Endothelial cell of umbilical vein (primary cell): ENCODE results near the gene SIAH1. TPM values are rescaled to one million over a fixed set of nuclear protein-coding genes. Genes with fewer than 3 reads are reported as not detected.

ENCODE experiments used
- BruUV-seq: library from RNA; stranded (reverse); fragments of 400-500 nt; replicated peaks from 2 replicates; lab custom pipeline; 2021; lab: Mats Ljungman, UMichigan
- CTCF ChIA-PET: fragments of 300-600, 350-600 bp; sonication (Branson Sonifier 250); formaldehyde crosslinking; loops from one replicate; lab custom pipeline; 2021; ENCODE audit warnings: antibody characterized with exemption, inconsistent platforms; lab: Charles Lee
- POLR2A ChIA-PET: fragments of 300-600, 350-600 bp; sonication (Branson Sonifier 250); formaldehyde crosslinking; loops from one replicate; lab custom pipeline; 2021; ENCODE audit warnings: antibody characterized with exemption, inconsistent platforms; lab: Charles Lee
- DNase-seq: peaks from one replicate; pipeline ENCODE4 v3.0.0-alpha.2; 2011; ENCODE audit warnings: low read depth, low spot score
- FAIRE-seq: peaks from 2 replicates; lab custom pipeline; 2011; peaks lifted over from hg19 to GRCh38; lab: Jason Lieb, UNC
- H2AFZ ChIP-seq: 2 replicates; pipeline ENCODE4 v1.6.0; 2012; ENCODE audit warnings: low read depth, low read length, control low read depth, inconsistent platforms
- H3K27ac ChIP-seq: 2 replicates; pipeline ENCODE4 v1.5.1; 2011; ENCODE audit warnings: low read depth, mild to moderate bottlenecking, control low read depth, low read length, moderate library complexity; ENCODE audit not compliant: insufficient read depth
- H3K27me3 ChIP-seq, 2 experiments: 2 replicates each; pipeline versions ENCODE4 v1.6.0 to v1.6.1; 2011; ENCODE audit warnings: low read length in 2 of 2, mixed read lengths in 1 of 2; ENCODE audit not compliant: control insufficient read depth in 2 of 2, insufficient read depth in 2 of 2
- H3K36me3 ChIP-seq, 2 experiments: 2 replicates in 1 of 2; 3 replicates in 1 of 2; pipeline ENCODE4 v1.5.1; 2011; ENCODE audit warnings: low read length in 2 of 2, mild to moderate bottlenecking in 1 of 2, moderate library complexity in 1 of 2; ENCODE audit not compliant: control insufficient read depth in 2 of 2, insufficient read depth in 2 of 2; ENCODE audit errors: extremely low read depth in 1 of 2
- H3K4me1 ChIP-seq: 3 replicates; pipeline ENCODE4 v1.5.1; 2011; ENCODE audit warnings: mild to moderate bottlenecking, low read length; ENCODE audit not compliant: control insufficient read depth, insufficient read depth; ENCODE audit errors: extremely low read depth
- H3K4me2 ChIP-seq: 2 replicates; pipeline ENCODE4 v1.6.1; 2011; ENCODE audit warnings: low read length, control low read depth, mixed read lengths; ENCODE audit not compliant: insufficient read depth
- H3K4me3 ChIP-seq, 3 experiments: fragments of 200-600 bp in 1 of 3; sonication (generic), shearing (Covaris generic) in 1 of 3; replicated peaks in 1 of 3; 2 replicates each; pipeline ENCODE4 v1.5.1; 2011 to 2016; ENCODE audit warnings: control low read depth in 3 of 3, low read length in 3 of 3, mild to moderate bottlenecking in 2 of 3, inconsistent platforms in 1 of 3, low read depth in 1 of 3, moderate library complexity in 1 of 3; ENCODE audit not compliant: insufficient read depth in 1 of 3
- H3K79me2 ChIP-seq: 2 replicates; pipeline ENCODE4 v1.6.0; 2012; ENCODE audit warnings: low read length, inconsistent platforms; ENCODE audit not compliant: control insufficient read depth, insufficient read depth
- H3K9ac ChIP-seq: replicated peaks from 2 replicates; pipeline ENCODE3; 2011; ENCODE audit warnings: low read length, control low read depth; ENCODE audit not compliant: insufficient read depth; ENCODE audit errors: extremely low read depth
- H3K9me1 ChIP-seq: replicated peaks from 3 replicates; pipeline ENCODE4 v1.6.0; 2011; ENCODE audit warnings: mild to moderate bottlenecking, low read length; ENCODE audit not compliant: control insufficient read depth, insufficient read depth; ENCODE audit errors: extremely low read depth
- H3K9me3 ChIP-seq: replicated peaks from 2 replicates; pipeline ENCODE4 v1.5.1; 2012; ENCODE audit warnings: low read length, inconsistent platforms; ENCODE audit not compliant: control insufficient read depth, insufficient read depth
- H4K20me1 ChIP-seq: replicated peaks from 2 replicates; pipeline ENCODE3; 2011; ENCODE audit warnings: mild to moderate bottlenecking, low read length; ENCODE audit not compliant: control insufficient read depth, insufficient read depth; ENCODE audit errors: extremely low read depth
- EZH2 ChIP-seq: IDR thresholded peaks from 2 replicates; pipeline ENCODE4 v1.6.1; 2012; ENCODE audit warnings: borderline replicate concordance, low read depth, mild to moderate bottlenecking, moderate library complexity, low read length, inconsistent platforms; ENCODE audit not compliant: severe bottlenecking
- FOS ChIP-seq: IDR thresholded peaks from 2 replicates; pipeline ENCODE4 v1.6.1; 2011; ENCODE audit warnings: mild to moderate bottlenecking, low read length, moderate library complexity, borderline replicate concordance; ENCODE audit not compliant: insufficient read depth
- GATA2 ChIP-seq: IDR thresholded peaks from 2 replicates; pipeline ENCODE4 v1.7.0; 2011; ENCODE audit warnings: low read depth, mild to moderate bottlenecking, moderate library complexity, mixed read lengths, low read length; ENCODE audit not compliant: insufficient read length, insufficient read depth
- JUN ChIP-seq: IDR thresholded peaks from 2 replicates; pipeline ENCODE4 v1.6.1; 2011; ENCODE audit warnings: borderline replicate concordance, low read depth; ENCODE audit not compliant: insufficient read length, insufficient read depth
- MYC ChIP-seq: IDR thresholded peaks from one replicate; pipeline ENCODE4 v1.6.1; 2011; ENCODE audit warnings: mild to moderate bottlenecking, low read depth, low read length
- POLR2A ChIP-seq: IDR thresholded peaks from 2 replicates; pipeline ENCODE4 v1.6.1; 2012; ENCODE audit warnings: low read depth, mild to moderate bottlenecking, control low read depth, low read length
- POLR2AphosphoS5 ChIP-seq: IDR thresholded peaks from 2 replicates; pipeline ENCODE4 v1.6.1; 2012; ENCODE audit warnings: low read depth, mild to moderate bottlenecking, control low read depth, low read length, moderate library complexity; ENCODE audit not compliant: insufficient read depth
- dilution Hi-C: fragments of 300-500 bp; cut with MboI; formaldehyde crosslinking; loops from one replicate; pipeline ENCODE4 v1.15.0; 2019; ENCODE audit warnings: low sequenced_read_pairs; ENCODE audit not compliant: extremely low pct_ligation_motif_present
- intact Hi-C: fragments of 100-400 bp; cut with micrococcal nuclease; formaldehyde crosslinking; loops from one replicate; pipeline ENCODE4 v1.10.0; 2022
- polyA plus RNA-seq, 4 experiments: library from polyadenylated mRNA; depleted of rRNA in 3 of 4; stranded (reverse) in 3 of 4; unstranded in 1 of 4; fragments of >200 nt; gene quantifications; 2 replicates each; pipeline versions ENCODE4 v1.2.1 to v1.2.3, GENCODE V29; 2011 to 2012; ENCODE audit warnings: missing spikeins in 1 of 4
- total RNA-seq: library from RNA; stranded (reverse); gene quantifications from 2 replicates; pipeline ENCODE4 v1.2.3, GENCODE V29; 2021
- TF ChIP-seq, protein P1 (sequence below), 2 donors: IDR thresholded peaks; 1 replicate in 1 of 2; 2 replicates in 1 of 2; pipeline ENCODE4 v1.5.1; 2011; ENCODE audit warnings: low read length in 2 of 2, mild to moderate bottlenecking in 2 of 2, moderate library complexity in 2 of 2, control low read depth in 1 of 2, inconsistent platforms in 1 of 2, low read depth in 1 of 2; ENCODE audit not compliant: insufficient read depth in 1 of 2; ENCODE audit errors: extremely low read depth in 1 of 2
- TF ChIP-seq, protein P2 (sequence below): IDR thresholded peaks from 2 replicates; pipeline ENCODE4 v1.6.1; 2011; ENCODE audit not compliant: insufficient read depth, insufficient read length

Gene SIAH1
- total and polyA plus RNA-seq, 2 donors (not counting 3 experiments of a cell fraction or from before 2014, with no cell fraction given) = 14.4 to 19.9 TPM

DNA sequence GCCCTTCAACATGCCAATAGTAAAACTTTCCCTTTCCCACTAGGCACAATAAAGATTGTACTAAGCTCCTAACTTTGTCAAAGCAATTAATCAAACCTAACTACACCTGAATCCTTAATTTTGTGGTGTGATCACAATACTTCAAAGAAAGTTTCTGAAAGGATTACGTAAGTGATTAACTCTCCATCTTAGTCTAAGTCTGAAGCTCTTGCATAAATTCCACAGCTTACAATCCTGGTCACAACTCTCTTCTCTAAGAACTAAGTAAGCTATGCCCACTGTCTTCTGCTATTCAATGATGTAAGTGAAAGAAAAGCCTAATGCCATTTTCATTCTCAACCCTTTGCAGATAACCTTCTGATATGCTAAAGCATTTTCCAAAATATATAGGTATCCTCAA lies 15.4 kb downstream of the SIAH1 start:
- Histone ChIP-seq H3K27me3 (no peaks in the 10 kb centered on the region), H3K4me1 (peaks cover 14% of the 10 kb centered on the region), H3K9ac (no peak overlapping the region), H3K4me3 (no peak overlapping the region), H3K9me1 (no peaks in the 10 kb centered on the region), H3K4me2 (no peak overlapping the region), H4K20me1 (peaks cover 22% of the 10 kb centered on the region), H3K27ac (no peak overlapping the region), H3K36me3 (no peaks in the 10 kb centered on the region), H2AFZ (no peak overlapping the region), H3K79me2 (peaks cover 89% of the 10 kb centered on the region), H3K9me3 (no peaks in the 10 kb centered on the region)
- ChIA-PET CTCF (interaction anchor here (1.2 to 5.3 kb wide), 6 partner anchors 9 to 260 kb away, joined by 3 to 39 read pairs (median 6); no protein-coding TSS in a partner anchor), POLR2A (no interaction called here)
- FAIRE-seq (no peak), DNase-seq (no peak)
- dilution Hi-C loops = no loop called here
- intact Hi-C loops = loop anchor here (5.0 to 10.0 kb wide), 3 partner anchors 173 to 1395 kb away; partner anchors contain the start of gene DNAJA2
- BruUV-seq = no TSS peak
- TF ChIP-seq, protein P1, sequence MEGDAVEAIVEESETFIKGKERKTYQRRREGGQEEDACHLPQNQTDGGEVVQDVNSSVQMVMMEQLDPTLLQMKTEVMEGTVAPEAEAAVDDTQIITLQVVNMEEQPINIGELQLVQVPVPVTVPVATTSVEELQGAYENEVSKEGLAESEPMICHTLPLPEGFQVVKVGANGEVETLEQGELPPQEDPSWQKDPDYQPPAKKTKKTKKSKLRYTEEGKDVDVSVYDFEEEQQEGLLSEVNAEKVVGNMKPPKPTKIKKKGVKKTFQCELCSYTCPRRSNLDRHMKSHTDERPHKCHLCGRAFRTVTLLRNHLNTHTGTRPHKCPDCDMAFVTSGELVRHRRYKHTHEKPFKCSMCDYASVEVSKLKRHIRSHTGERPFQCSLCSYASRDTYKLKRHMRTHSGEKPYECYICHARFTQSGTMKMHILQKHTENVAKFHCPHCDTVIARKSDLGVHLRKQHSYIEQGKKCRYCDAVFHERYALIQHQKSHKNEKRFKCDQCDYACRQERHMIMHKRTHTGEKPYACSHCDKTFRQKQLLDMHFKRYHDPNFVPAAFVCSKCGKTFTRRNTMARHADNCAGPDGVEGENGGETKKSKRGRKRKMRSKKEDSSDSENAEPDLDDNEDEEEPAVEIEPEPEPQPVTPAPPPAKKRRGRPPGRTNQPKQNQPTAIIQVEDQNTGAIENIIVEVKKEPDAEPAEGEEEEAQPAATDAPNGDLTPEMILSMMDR (IDR thresholded peaks at IDR 0.05; ENCODE audit: extremely low read depth in 1 of 2, insufficient read depth in 1 of 2, low read depth in 1 of 2, low read length in 2 of 2) = no peak
- TF ChIP-seq JUN = no peak
- TF ChIP-seq FOS = no peak
- TF ChIP-seq EZH2 = no peak
- no peak for TF ChIP-seq POLR2AphosphoS5
- no peak for TF ChIP-seq MYC
- TF ChIP-seq POLR2A = no peak
- TF ChIP-seq GATA2 = no peak
- TF ChIP-seq, protein P2, sequence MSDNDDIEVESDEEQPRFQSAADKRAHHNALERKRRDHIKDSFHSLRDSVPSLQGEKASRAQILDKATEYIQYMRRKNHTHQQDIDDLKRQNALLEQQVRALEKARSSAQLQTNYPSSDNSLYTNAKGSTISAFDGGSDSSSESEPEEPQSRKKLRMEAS = no peak
